ENCODE results near the gene RABEP1.

- no peak for TF ChIP-seq CTCF (conservative IDR thresholded peaks at IDR 0.05; ENCODE audit: low read depth, low read length)
- no peak for TF ChIP-seq EZH2phosphoT487 (IDR thresholded peaks at IDR 0.05; ENCODE audit: borderline replicate concordance, low read length)
- no peak for TF ChIP-seq EZH2 (IDR thresholded peaks at IDR 0.05; ENCODE audit: low read length, unreplicated experiment)
Measured at GRCh38 chr17:5257124-5257523, 25.0 kb upstream of the RABEP1 start.
